NCI-H524 treated with DMSO at 0.1 percent for 48 hours (cell line): ENCODE data around the gene LMNTD2.
"Not testable (repeated sequence)": the region's sequence is repeated elsewhere in the genome, so short reads cannot be mapped to it uniquely, and the experiment has no call there.

Experiments
- DNase-seq: peaks from one replicate; lab custom pipeline; 2025; lab: John Stamatoyannopoulos, UW

Gene LMNTD2

GRCh38 chr11:533586-534395, 26.7 kb downstream of the LMNTD2 start:
- DNase-seq, result no peak

GRCh38 chr11:532986-533585, 27.5 kb downstream of the LMNTD2 start:
- no peak for DNase-seq

GRCh38 chr11:532527-532985, 28.0 kb downstream of the LMNTD2 start:
- no peak for DNase-seq

- no peak for DNase-seq
These were observed 28.5 kb downstream of the LMNTD2 start for GRCh38 chr11:531919-532526.

- no peak for DNase-seq
These were observed 29.3 kb downstream of the LMNTD2 start for GRCh38 chr11:530960-531831.

- no peak for DNase-seq
These were observed 30.7 kb downstream of the LMNTD2 start for GRCh38 chr11:529728-530411.

- no peak for DNase-seq
These were observed 31.5 kb downstream of the LMNTD2 start for GRCh38 chr11:528815-529727.

- no peak for DNase-seq
These were observed 32.2 kb downstream of the LMNTD2 start for GRCh38 chr11:528166-528814.

- no peak for DNase-seq
These were observed 34.3 kb downstream of the LMNTD2 start for GRCh38 chr11:526192-526591.

GRCh38 chr11:521177-521688, 39.3 kb downstream of the LMNTD2 start:
- DNase-seq, result no peak

- no peak for DNase-seq
These were observed 39.9 kb downstream of the LMNTD2 start for GRCh38 chr11:520428-521176.

- DNase-seq, result peak; percentile 45
These were observed 41.9 kb downstream of the LMNTD2 start for GRCh38 chr11:518463-519202.

GRCh38 chr11:516918-517685, 43.4 kb downstream of the LMNTD2 start:
- DNase-seq, result not testable (repeated sequence)

- DNase-seq, result no peak
These were observed 44.1 kb downstream of the LMNTD2 start for GRCh38 chr11:516400-516799.

GRCh38 chr11:515131-515530, 45.4 kb downstream of the LMNTD2 start:
- DNase-seq, result no peak

- DNase-seq, result no peak
These were observed 45.9 kb downstream of the LMNTD2 start for GRCh38 chr11:514606-515005.
